GM12892 (cell line): Measurements from ENCODE around the gene RAC3.

Experiments
- POLR2A ChIP-seq: IDR thresholded peaks from 2 replicates; pipeline ENCODE4 v1.6.1; 2011; ENCODE audit warnings: low read depth, low read length, control low read depth
- POLR2AphosphoS5 ChIP-seq: IDR thresholded peaks from 2 replicates; pipeline ENCODE4 v1.6.1; 2011; ENCODE audit warnings: low read depth, low read length, control low read depth
- TAF1 ChIP-seq: IDR thresholded peaks from 2 replicates; pipeline ENCODE4 v1.6.1; 2011; ENCODE audit warnings: low read depth, mild to moderate bottlenecking, control low read depth, low read length, borderline replicate concordance

DNA sequence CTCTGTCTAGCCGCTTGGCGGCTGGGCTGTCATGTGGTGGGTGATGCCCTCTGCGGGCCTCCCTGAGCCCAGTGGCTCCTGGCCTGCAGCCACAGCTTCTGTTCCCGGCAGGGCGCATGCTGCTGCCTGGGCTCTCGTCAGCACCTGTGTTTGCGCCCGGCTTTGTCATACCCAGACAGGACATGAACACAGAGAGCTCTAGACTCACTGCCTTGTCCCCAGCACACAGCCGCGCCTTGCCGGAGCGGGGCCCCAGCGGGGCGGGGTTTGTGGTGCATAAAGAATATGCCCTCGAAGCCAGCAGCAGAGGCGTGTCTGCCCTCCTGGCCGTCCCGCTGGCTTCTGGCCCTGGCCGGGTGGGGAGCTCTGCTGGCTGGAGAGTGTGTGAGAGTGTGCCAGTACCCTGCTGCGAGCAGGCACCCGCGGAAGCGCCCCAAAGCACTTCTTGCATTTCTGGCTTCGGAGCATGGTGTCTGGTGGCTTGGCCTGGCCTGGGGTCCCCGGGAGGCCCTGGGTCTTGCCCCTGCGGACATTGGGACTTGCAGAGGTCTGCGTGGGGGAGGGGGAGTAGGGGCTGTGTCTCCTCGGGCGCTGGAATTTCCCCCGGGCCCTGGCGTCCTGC lies 39.7 kb upstream of the RAC3 start:
- no peak for TF ChIP-seq POLR2A
- TF ChIP-seq POLR2AphosphoS5, result no peak
- TF ChIP-seq TAF1, result no peak
